Neural cell (in vitro differentiated cells): Measurements from ENCODE around the gene MDN1. TPM values are rescaled to one million over a fixed set of nuclear protein-coding genes. Genes with fewer than 3 reads are reported as not detected.

Experiments used
- H2AFZ ChIP-seq: fragments of 200-600, 300-800 bp; sonication (generic), shearing (Covaris generic); 2 replicates; pipeline ENCODE4 v1.6.0; 2014; ENCODE audit warnings: low read depth, mild to moderate bottlenecking, antibody characterized with exemption, low read length, moderate library complexity
- H3F3A ChIP-seq: fragments of 200-600 bp; shearing (Covaris generic); 2 replicates; pipeline ENCODE4 v1.6.1; 2016; ENCODE audit warnings: mild to moderate bottlenecking, moderate library complexity, mixed read lengths, antibody characterized with exemption, low read length; ENCODE audit not compliant: insufficient read depth, poor library complexity, severe bottlenecking
- H3K27ac ChIP-seq: fragments of 200-600, 300-800 bp; sonication (generic), shearing (Covaris generic); 2 replicates; pipeline ENCODE4 v1.5.1; 2014; ENCODE audit warnings: mild to moderate bottlenecking, low read length, moderate library complexity
- H3K27me3 ChIP-seq: fragments of 300-800, 200-600 bp; sonication (generic), shearing (Covaris generic); 2 replicates; pipeline ENCODE4 v1.6.0; 2014; ENCODE audit warnings: mild to moderate bottlenecking, low read depth, low read length, moderate library complexity; ENCODE audit not compliant: insufficient read depth
- H3K36me3 ChIP-seq: fragments of 300-800, 200-600 bp; sonication (generic), shearing (Covaris generic); 2 replicates; pipeline ENCODE4 v1.5.1; 2014; ENCODE audit warnings: mild to moderate bottlenecking, antibody characterized with exemption, low read length, moderate library complexity; ENCODE audit not compliant: insufficient read depth
- H3K4me2 ChIP-seq: fragments of 300-800, 200-600 bp; sonication (generic), shearing (Covaris generic); 2 replicates; pipeline ENCODE4 v1.6.0; 2014; ENCODE audit warnings: mild to moderate bottlenecking, low read length
- H3K4me3 ChIP-seq: fragments of 300-800, 200-600 bp; sonication (generic), shearing (Covaris generic); 2 replicates; pipeline ENCODE4 v1.5.1; 2014; ENCODE audit warnings: mild to moderate bottlenecking, low read length, moderate library complexity
- H3K79me2 ChIP-seq: fragments of 200-600 bp; shearing (Covaris generic); replicated peaks from 2 replicates; pipeline ENCODE4 v1.6.0; 2014; ENCODE audit warnings: mild to moderate bottlenecking, low read length, moderate library complexity; ENCODE audit not compliant: insufficient read depth
- H3K9ac ChIP-seq: fragments of 300-800, 200-600 bp; sonication (generic), shearing (Covaris generic); 2 replicates; pipeline ENCODE4 v1.6.1; 2016; ENCODE audit warnings: mild to moderate bottlenecking, low read length, mixed read lengths
- H3K9me2 ChIP-seq: fragments of 200-600 bp; shearing (Covaris generic); 2 replicates; pipeline ENCODE4 v1.6.1; 2016; ENCODE audit warnings: mild to moderate bottlenecking, low read length, mixed read lengths; ENCODE audit not compliant: insufficient read depth
- H3K9me3 ChIP-seq: fragments of 200-600, 300-800 bp; sonication (generic), shearing (Covaris generic); 2 replicates; pipeline ENCODE4 v1.6.1; 2016; ENCODE audit warnings: mild to moderate bottlenecking, mixed run types, low read length, moderate library complexity, mixed read lengths
- H4K20me1 ChIP-seq: fragments of 200-600 bp; shearing (Covaris generic); 2 replicates; pipeline ENCODE4 v1.6.1; 2016; ENCODE audit warnings: mild to moderate bottlenecking, mixed run types; ENCODE audit not compliant: insufficient read depth
- EP300 ChIP-seq: fragments of 450-650 bp; conservative IDR thresholded peaks from 2 replicates; pipeline ENCODE4 v1.6.1; 2014; ENCODE audit warnings: antibody characterized with exemption, mild to moderate bottlenecking, moderate library complexity; ENCODE audit not compliant: poor library complexity, severe bottlenecking
- EZH2 ChIP-seq: fragments of 200-600, 300-800 bp; shearing (Covaris generic), sonication (generic); IDR thresholded peaks from 2 replicates; pipeline ENCODE4 v1.6.1; 2014; ENCODE audit warnings: antibody characterized with exemption, low read length, borderline replicate concordance, mild to moderate bottlenecking; ENCODE audit not compliant: insufficient read depth, poor library complexity, severe bottlenecking
- MXI1 ChIP-seq: fragments of 450-650 bp; conservative IDR thresholded peaks from 2 replicates; pipeline ENCODE4 v1.6.1; 2014; ENCODE audit warnings: antibody characterized with exemption, mild to moderate bottlenecking; ENCODE audit not compliant: poor library complexity, severe bottlenecking
- POLR2AphosphoS5 ChIP-seq: IDR thresholded peaks from 2 replicates; pipeline ENCODE4 v1.6.1; 2012
- RAD21 ChIP-seq: fragments of 450-650 bp; conservative IDR thresholded peaks from 2 replicates; pipeline ENCODE4 v1.6.1; 2014; ENCODE audit warnings: antibody characterized with exemption, mild to moderate bottlenecking, moderate library complexity
- REST ChIP-seq: IDR thresholded peaks from 2 replicates; pipeline ENCODE4 v1.6.1; 2012; ENCODE audit warnings: borderline replicate concordance
- SMC3 ChIP-seq: fragments of 450-650 bp; conservative IDR thresholded peaks from 2 replicates; pipeline ENCODE4 v1.6.1; 2014; ENCODE audit warnings: antibody characterized with exemption, mild to moderate bottlenecking, moderate library complexity; ENCODE audit not compliant: poor library complexity
- TAF1 ChIP-seq: IDR thresholded peaks from 2 replicates; pipeline ENCODE4 v1.6.1; 2012; ENCODE audit warnings: low read depth
- polyA plus RNA-seq: library from polyadenylated mRNA; depleted of rRNA; stranded (reverse); fragments of >200 nt; gene quantifications from 2 replicates; pipeline ENCODE4 v1.2.3, GENCODE V29; 2014
- TF ChIP-seq, protein P1 (sequence below): fragments of 450-650 bp; IDR thresholded peaks from 2 replicates; pipeline ENCODE4 v1.5.1; 2014; ENCODE audit warnings: antibody characterized with exemption, mild to moderate bottlenecking, moderate library complexity; ENCODE audit not compliant: poor library complexity, severe bottlenecking

Gene MDN1
- polyA plus RNA-seq, 1 donor from 2014 or later = 17.8 TPM

GRCh38 chr6:89859744-89860143, 40.1 kb upstream of the MDN1 start:
- H3F3A ChIP-seq = no peaks in the 10 kb centered on the region
- no peak overlapping the region for H3K9ac ChIP-seq
- no peak for TF ChIP-seq SMC3
- no peak for TF ChIP-seq EZH2
- TF ChIP-seq, protein P1, sequence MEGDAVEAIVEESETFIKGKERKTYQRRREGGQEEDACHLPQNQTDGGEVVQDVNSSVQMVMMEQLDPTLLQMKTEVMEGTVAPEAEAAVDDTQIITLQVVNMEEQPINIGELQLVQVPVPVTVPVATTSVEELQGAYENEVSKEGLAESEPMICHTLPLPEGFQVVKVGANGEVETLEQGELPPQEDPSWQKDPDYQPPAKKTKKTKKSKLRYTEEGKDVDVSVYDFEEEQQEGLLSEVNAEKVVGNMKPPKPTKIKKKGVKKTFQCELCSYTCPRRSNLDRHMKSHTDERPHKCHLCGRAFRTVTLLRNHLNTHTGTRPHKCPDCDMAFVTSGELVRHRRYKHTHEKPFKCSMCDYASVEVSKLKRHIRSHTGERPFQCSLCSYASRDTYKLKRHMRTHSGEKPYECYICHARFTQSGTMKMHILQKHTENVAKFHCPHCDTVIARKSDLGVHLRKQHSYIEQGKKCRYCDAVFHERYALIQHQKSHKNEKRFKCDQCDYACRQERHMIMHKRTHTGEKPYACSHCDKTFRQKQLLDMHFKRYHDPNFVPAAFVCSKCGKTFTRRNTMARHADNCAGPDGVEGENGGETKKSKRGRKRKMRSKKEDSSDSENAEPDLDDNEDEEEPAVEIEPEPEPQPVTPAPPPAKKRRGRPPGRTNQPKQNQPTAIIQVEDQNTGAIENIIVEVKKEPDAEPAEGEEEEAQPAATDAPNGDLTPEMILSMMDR = no peak
- no peak for TF ChIP-seq RAD21
- TF ChIP-seq TAF1 = no peak
- TF ChIP-seq EP300 = no peak
- no peak for TF ChIP-seq REST
- TF ChIP-seq MXI1 = no peak
- TF ChIP-seq POLR2AphosphoS5 = no peak
- H3K9me2 ChIP-seq = no peaks in the 10 kb centered on the region
- no peak overlapping the region for H3K4me3 ChIP-seq
- no peaks in the 10 kb centered on the region for H3K79me2 ChIP-seq
- peaks cover 19% of the 10 kb centered on the region for H3K36me3 ChIP-seq
- H4K20me1 ChIP-seq = no peaks in the 10 kb centered on the region
- no peak overlapping the region for H3K4me2 ChIP-seq
- no peaks in the 10 kb centered on the region for H3K27me3 ChIP-seq
- no peak overlapping the region for H2AFZ ChIP-seq
- H3K27ac ChIP-seq = no peak overlapping the region
- no peaks in the 10 kb centered on the region for H3K9me3 ChIP-seq

GRCh38 chr6:89858041-89858440, 38.4 kb upstream of the MDN1 start:
- no peaks in the 10 kb centered on the region for H3K9me2 ChIP-seq
- no peaks in the 10 kb centered on the region for H4K20me1 ChIP-seq
- no peak for TF ChIP-seq REST
- TF ChIP-seq TAF1 = no peak
- no peak for TF ChIP-seq SMC3
- no peak for TF ChIP-seq EZH2
- TF ChIP-seq POLR2AphosphoS5 = no peak
- no peak overlapping the region for H3K9ac ChIP-seq
- peaks cover 14% of the 10 kb centered on the region for H3K36me3 ChIP-seq
- no peak overlapping the region for H3K4me3 ChIP-seq
- no peaks in the 10 kb centered on the region for H3K9me3 ChIP-seq
- no peak overlapping the region for H3K4me2 ChIP-seq
- H3K27me3 ChIP-seq = no peaks in the 10 kb centered on the region
- no peak overlapping the region for H2AFZ ChIP-seq
- H3F3A ChIP-seq = no peaks in the 10 kb centered on the region
- no peak overlapping the region for H3K27ac ChIP-seq
- no peaks in the 10 kb centered on the region for H3K79me2 ChIP-seq
